OCI-LY1 (cell line): ENCODE data around the gene PCDHGA1.
A peak's percentile ranks its signal among the peaks of the same experiment; 100 is the strongest.

Experiments
- EZH2 ChIP-seq: fragments of 200-600 bp; sonication (generic), shearing (Covaris generic); IDR thresholded peaks from 2 replicates; pipeline ENCODE4 v1.8.0; 2017; ENCODE audit warnings: borderline replicate concordance, mixed run types, mild to moderate bottlenecking, antibody characterized with exemption, low read length, moderate library complexity, mixed read lengths
- TF ChIP-seq, protein P1 (sequence below): fragments of 200-600 bp; sonication (generic), shearing (Covaris generic); IDR thresholded peaks from 2 replicates; pipeline ENCODE4 v1.5.1; 2017; ENCODE audit warnings: mild to moderate bottlenecking, antibody characterized with exemption, low read length, moderate library complexity, mixed read lengths

GRCh38 chr5:141373673-141374317, 43.5 kb downstream of the PCDHGA1 start, which contains the start of gene PCDHGA6:
- no peak for TF ChIP-seq EZH2
- TF ChIP-seq, protein P1, sequence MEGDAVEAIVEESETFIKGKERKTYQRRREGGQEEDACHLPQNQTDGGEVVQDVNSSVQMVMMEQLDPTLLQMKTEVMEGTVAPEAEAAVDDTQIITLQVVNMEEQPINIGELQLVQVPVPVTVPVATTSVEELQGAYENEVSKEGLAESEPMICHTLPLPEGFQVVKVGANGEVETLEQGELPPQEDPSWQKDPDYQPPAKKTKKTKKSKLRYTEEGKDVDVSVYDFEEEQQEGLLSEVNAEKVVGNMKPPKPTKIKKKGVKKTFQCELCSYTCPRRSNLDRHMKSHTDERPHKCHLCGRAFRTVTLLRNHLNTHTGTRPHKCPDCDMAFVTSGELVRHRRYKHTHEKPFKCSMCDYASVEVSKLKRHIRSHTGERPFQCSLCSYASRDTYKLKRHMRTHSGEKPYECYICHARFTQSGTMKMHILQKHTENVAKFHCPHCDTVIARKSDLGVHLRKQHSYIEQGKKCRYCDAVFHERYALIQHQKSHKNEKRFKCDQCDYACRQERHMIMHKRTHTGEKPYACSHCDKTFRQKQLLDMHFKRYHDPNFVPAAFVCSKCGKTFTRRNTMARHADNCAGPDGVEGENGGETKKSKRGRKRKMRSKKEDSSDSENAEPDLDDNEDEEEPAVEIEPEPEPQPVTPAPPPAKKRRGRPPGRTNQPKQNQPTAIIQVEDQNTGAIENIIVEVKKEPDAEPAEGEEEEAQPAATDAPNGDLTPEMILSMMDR, result peak; percentile 18; the same call in 1 of the 2 replicates
